ENCODE data around the gene SLC39A1. TPM values are rescaled to one million over a fixed set of nuclear protein-coding genes. Genes with fewer than 3 reads are reported as not detected.
"Not testable (repeated sequence)": the region's sequence is repeated elsewhere in the genome, so short reads cannot be mapped to it uniquely, and the experiment has no call there.

SLC39A1 gene
- total RNA-seq, 1 donor from 2014 or later: 28.1 TPM

GRCh38 chr1:153919876-153920852, 43.2 kb downstream of the SLC39A1 start:
- no peaks in the 10 kb centered on the region for H3K36me3 Mint-ChIP-seq (ENCODE audit: unreplicated experiment)
- peaks cover 10% of the 10 kb centered on the region for H3K27me3 Mint-ChIP-seq (ENCODE audit: unreplicated experiment)
- TF ChIP-seq, protein P1, sequence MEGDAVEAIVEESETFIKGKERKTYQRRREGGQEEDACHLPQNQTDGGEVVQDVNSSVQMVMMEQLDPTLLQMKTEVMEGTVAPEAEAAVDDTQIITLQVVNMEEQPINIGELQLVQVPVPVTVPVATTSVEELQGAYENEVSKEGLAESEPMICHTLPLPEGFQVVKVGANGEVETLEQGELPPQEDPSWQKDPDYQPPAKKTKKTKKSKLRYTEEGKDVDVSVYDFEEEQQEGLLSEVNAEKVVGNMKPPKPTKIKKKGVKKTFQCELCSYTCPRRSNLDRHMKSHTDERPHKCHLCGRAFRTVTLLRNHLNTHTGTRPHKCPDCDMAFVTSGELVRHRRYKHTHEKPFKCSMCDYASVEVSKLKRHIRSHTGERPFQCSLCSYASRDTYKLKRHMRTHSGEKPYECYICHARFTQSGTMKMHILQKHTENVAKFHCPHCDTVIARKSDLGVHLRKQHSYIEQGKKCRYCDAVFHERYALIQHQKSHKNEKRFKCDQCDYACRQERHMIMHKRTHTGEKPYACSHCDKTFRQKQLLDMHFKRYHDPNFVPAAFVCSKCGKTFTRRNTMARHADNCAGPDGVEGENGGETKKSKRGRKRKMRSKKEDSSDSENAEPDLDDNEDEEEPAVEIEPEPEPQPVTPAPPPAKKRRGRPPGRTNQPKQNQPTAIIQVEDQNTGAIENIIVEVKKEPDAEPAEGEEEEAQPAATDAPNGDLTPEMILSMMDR (IDR thresholded peaks at IDR 0.05; ENCODE audit: partially characterized antibody, unreplicated experiment): no peak
- H3K4me1 Mint-ChIP-seq (ENCODE audit: low read depth, unreplicated experiment): peaks cover 23% of the 10 kb centered on the region
- H3K9me3 Mint-ChIP-seq (ENCODE audit: unreplicated experiment): peaks cover 22% of the 10 kb centered on the region
- DNase-seq: no peak
- H3K4me3 Mint-ChIP-seq (ENCODE audit: unreplicated experiment): peak overlapping the region; percentile 94
- peak overlapping the region; percentile 88 for H3K27ac Mint-ChIP-seq (ENCODE audit: unreplicated experiment)

- Mint-ChIP-seq H3K27ac (ENCODE audit: unreplicated experiment) (no peak overlapping the region), H3K9me3 (ENCODE audit: unreplicated experiment) (peaks cover 9% of the 10 kb centered on the region), H3K36me3 (ENCODE audit: unreplicated experiment) (no peaks in the 10 kb centered on the region), H3K4me1 (ENCODE audit: low read depth, unreplicated experiment) (peaks cover 24% of the 10 kb centered on the region), H3K4me3 (ENCODE audit: unreplicated experiment) (no peak overlapping the region), H3K27me3 (ENCODE audit: unreplicated experiment) (peaks cover 2% of the 10 kb centered on the region)
- DNase-seq: no peak
- TF ChIP-seq, protein P1 (IDR thresholded peaks at IDR 0.05; ENCODE audit: partially characterized antibody, unreplicated experiment): no peak
Observed at GRCh38 chr1:153916297-153916696, 47.0 kb downstream of the SLC39A1 start.

GRCh38 chr1:153912349-153912748, 51.0 kb downstream of the SLC39A1 start:
- Mint-ChIP-seq H3K9me3 (ENCODE audit: unreplicated experiment) (peaks cover 2% of the 10 kb centered on the region), H3K36me3 (ENCODE audit: unreplicated experiment) (peaks cover under 1% of the 10 kb centered on the region), H3K27ac (ENCODE audit: unreplicated experiment) (no peak overlapping the region), H3K4me1 (ENCODE audit: low read depth, unreplicated experiment) (peaks cover 3% of the 10 kb centered on the region), H3K4me3 (ENCODE audit: unreplicated experiment) (no peak overlapping the region), H3K27me3 (ENCODE audit: unreplicated experiment) (no peaks in the 10 kb centered on the region)
- no peak for DNase-seq
- TF ChIP-seq, protein P1 (IDR thresholded peaks at IDR 0.05; ENCODE audit: partially characterized antibody, unreplicated experiment): no peak

DNA sequence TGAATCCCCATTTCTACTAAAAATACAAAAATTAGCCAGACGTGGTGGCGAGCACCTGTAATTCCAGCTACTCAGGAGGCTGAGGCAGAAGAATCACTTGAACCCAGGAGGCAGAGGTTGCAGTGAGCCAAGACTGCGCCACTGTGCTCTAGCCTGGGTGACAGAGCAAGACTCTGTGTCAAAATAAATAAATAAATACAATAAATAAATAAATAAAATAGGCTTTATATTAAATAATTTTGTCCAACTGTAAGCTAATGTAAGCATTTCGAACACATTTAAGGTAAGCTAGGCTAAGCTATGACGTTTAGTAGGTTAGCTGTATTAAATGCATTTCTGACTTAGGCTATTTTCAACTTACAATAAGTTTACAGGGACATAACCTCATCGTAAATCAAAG, 52.8 kb downstream of the SLC39A1 start:
- H3K4me1 Mint-ChIP-seq (ENCODE audit: low read depth, unreplicated experiment); H3K27ac Mint-ChIP-seq (ENCODE audit: unreplicated experiment); H3K27me3 Mint-ChIP-seq (ENCODE audit: unreplicated experiment); H3K36me3 Mint-ChIP-seq (ENCODE audit: unreplicated experiment); DNase-seq; H3K4me3 Mint-ChIP-seq (ENCODE audit: unreplicated experiment); H3K9me3 Mint-ChIP-seq (ENCODE audit: unreplicated experiment): not testable (repeated sequence)

Small RNA genes lying within 50 kb of the gene (microRNA-seq; reads per million reads assigned to microRNA genes)
- 3.2 reads per million, percentile 23 among the genes with 10 or more reads in this experiment for gene MIR6737 (ENCODE audit: unreplicated experiment)

Other genes with a start within 250 kb of the SLC39A1 start
- 56.7 TPM for gene INTS3, start 235.5 kb downstream of the SLC39A1 start, total RNA-seq (ENCODE audit: unreplicated experiment)
- 10.8 TPM for gene SLC27A3, start 188.1 kb downstream of the SLC39A1 start, total RNA-seq (ENCODE audit: unreplicated experiment)
- gene GATAD2B, start 40.6 kb downstream of the SLC39A1 start, total RNA-seq (ENCODE audit: unreplicated experiment): 57.6 TPM
- 72.9 TPM for gene DENND4B, start 16.8 kb downstream of the SLC39A1 start, total RNA-seq (ENCODE audit: unreplicated experiment)
- 47.3 TPM for gene CRTC2, start 4.9 kb downstream of the SLC39A1 start, total RNA-seq (ENCODE audit: unreplicated experiment)
- 14.3 TPM for gene CREB3L4, start 4.4 kb upstream of the SLC39A1 start, total RNA-seq (ENCODE audit: unreplicated experiment)
- gene JTB, start 14.1 kb upstream of the SLC39A1 start, total RNA-seq (ENCODE audit: unreplicated experiment): 48.6 TPM
- 29.9 TPM for gene RAB13, start 22.8 kb upstream of the SLC39A1 start, total RNA-seq (ENCODE audit: unreplicated experiment)
- gene RPS27, start 27.2 kb upstream of the SLC39A1 start, total RNA-seq (ENCODE audit: unreplicated experiment): 881 TPM
- gene NUP210L, start 191.5 kb upstream of the SLC39A1 start, total RNA-seq (ENCODE audit: unreplicated experiment): 0.10 TPM
- 392 TPM for gene TPM3, start 228.6 kb upstream of the SLC39A1 start, total RNA-seq (ENCODE audit: unreplicated experiment)
- gene CFAP141, start 242.8 kb upstream of the SLC39A1 start, total RNA-seq (ENCODE audit: unreplicated experiment): not detected